H1 (cell line): ENCODE data around the gene FAM204A. TPM values are rescaled to one million over a fixed set of nuclear protein-coding genes. Genes with fewer than 3 reads are reported as not detected.

Experiments
- CTCF ChIP-seq, 3 experiments: IDR thresholded peaks; 1 replicate in 2 of 3; 2 replicates in 1 of 3; pipeline versions ENCODE4 v1.5.1 to v1.6.1; 2011; ENCODE audit warnings: low read length in 3 of 3, mild to moderate bottlenecking in 3 of 3, inconsistent platforms in 2 of 3, low read depth in 1 of 3, moderate library complexity in 1 of 3; ENCODE audit not compliant: insufficient read depth in 1 of 3; ENCODE audit errors: control extremely low read depth in 1 of 3
- EZH2 ChIP-seq: fragments of 200-600 bp; sonication (generic); IDR thresholded peaks from 2 replicates; pipeline ENCODE4 v1.7.1; 2012; ENCODE audit warnings: low read depth, mild to moderate bottlenecking, moderate library complexity, low read length, inconsistent platforms; ENCODE audit not compliant: severe bottlenecking
- NANOG ChIP-seq: IDR thresholded peaks from 2 replicates; pipeline ENCODE4 v1.6.1; 2011; ENCODE audit warnings: low read length, low read depth, mild to moderate bottlenecking, inconsistent platforms; ENCODE audit not compliant: insufficient read depth, poor library complexity, severe bottlenecking
- SUZ12 ChIP-seq: fragments of 200-600 bp; sonication (generic); IDR thresholded peaks from 2 replicates; pipeline ENCODE4 v1.6.1; 2012; ENCODE audit warnings: mild to moderate bottlenecking, inconsistent platforms, low read length, moderate library complexity, mixed read lengths
- polyA plus RNA-seq, 7 experiments: library from polyadenylated mRNA; depleted of rRNA in 3 of 7; stranded (reverse) in 5 of 7; unstranded in 2 of 7; fragments of >200 nt in 5 of 7; fragments of 200-250 nt in 2 of 7; gene quantifications; 1 replicate in 5 of 7; 2 replicates in 1 of 7; 4 replicates in 1 of 7; pipeline versions ENCODE4 v1.2.1 to v1.2.3, GENCODE V29; 2011 to 2013; ENCODE audit warnings: missing spikeins in 2 of 7, mixed read lengths in 2 of 7
- total RNA-seq: library from RNA; stranded (reverse); fragmentation: NEBNext Ultra II Directional; extraction: Animal tissue kit (Norgen Biotek cat#: 25700); gene quantifications from 2 replicates; pipeline ENCODE4 v1.2.1, GENCODE V29; 2021

Gene FAM204A
- total and polyA plus RNA-seq, 2 of the 8 experiments (the other 6 are each of a cell fraction or from before 2014, with no cell fraction given), result 4.9 to 37.4 TPM

- TF ChIP-seq EZH2 (no peak), CTCF (IDR thresholded peaks at IDR 0.05; ENCODE audit: control extremely low read depth in 1 of 3, insufficient read depth in 1 of 3, low read depth in 1 of 3, low read length in 3 of 3) (no peak), NANOG (no peak), SUZ12 (no peak)
These were observed 41.8 kb downstream of the FAM204A start (continued) for GRCh38 chr10:118300320-118300719.
